SK-N-SH (cell line): Measurements from ENCODE around the gene ZNF469.

Source experiments
- RFX5 ChIP-seq: IDR thresholded peaks from 2 replicates; pipeline ENCODE4 v1.6.1; 2012; ENCODE audit warnings: mild to moderate bottlenecking, improper control_type of control experiment, low read length
- TF ChIP-seq, protein P1 (sequence below): fragments of 150-350 bp; IDR thresholded peaks from 2 replicates; pipeline ENCODE4 v1.6.1; 2016; ENCODE audit warnings: mild to moderate bottlenecking, low read depth, low read length

DNA sequence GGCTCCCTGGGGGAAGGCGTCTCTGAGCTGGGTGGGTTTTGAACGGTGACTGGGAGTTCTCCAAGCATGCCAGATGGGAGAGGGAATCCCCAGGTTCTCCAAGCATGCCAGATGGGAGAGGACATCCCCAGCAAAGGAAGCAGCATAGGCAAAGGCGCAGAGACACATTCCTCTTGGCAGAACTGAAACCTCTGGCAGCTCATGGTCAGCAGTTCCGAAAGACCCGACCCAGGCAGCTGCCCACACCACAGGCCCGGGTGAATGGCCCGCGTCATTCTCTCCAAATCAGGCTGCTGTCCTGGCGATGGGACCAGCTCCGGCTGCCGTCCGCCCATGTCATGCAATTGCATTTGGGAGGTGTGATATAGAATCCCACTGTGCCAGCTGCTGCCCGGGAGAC, 8.0 kb downstream of the ZNF469 start:
- TF ChIP-seq, protein P1, sequence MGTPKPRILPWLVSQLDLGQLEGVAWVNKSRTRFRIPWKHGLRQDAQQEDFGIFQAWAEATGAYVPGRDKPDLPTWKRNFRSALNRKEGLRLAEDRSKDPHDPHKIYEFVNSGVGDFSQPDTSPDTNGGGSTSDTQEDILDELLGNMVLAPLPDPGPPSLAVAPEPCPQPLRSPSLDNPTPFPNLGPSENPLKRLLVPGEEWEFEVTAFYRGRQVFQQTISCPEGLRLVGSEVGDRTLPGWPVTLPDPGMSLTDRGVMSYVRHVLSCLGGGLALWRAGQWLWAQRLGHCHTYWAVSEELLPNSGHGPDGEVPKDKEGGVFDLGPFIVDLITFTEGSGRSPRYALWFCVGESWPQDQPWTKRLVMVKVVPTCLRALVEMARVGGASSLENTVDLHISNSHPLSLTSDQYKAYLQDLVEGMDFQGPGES = no peak
- no peak for TF ChIP-seq RFX5
